Germinal center (tissue), 1 donor: Measurements from ENCODE around the gene COLQ.

ENCODE experiments used
- DNase-seq: peaks from one replicate; pipeline ENCODE4 v3.0.0; 2012; ENCODE audit warnings: mixed read lengths, low spot score

Gene COLQ

GRCh38 chr3:15520185-15520584 is 1.3 kb downstream of the COLQ start:
- no peak for DNase-seq

- DNase-seq = no peak
Measured at GRCh38 chr3:15519096-15519495, 2.4 kb downstream of the COLQ start.

- no peak for DNase-seq
Measured at GRCh38 chr3:15514663-15515340, 6.7 kb downstream of the COLQ start.

- DNase-seq = no peak
Measured at GRCh38 chr3:15513810-15514662, 7.5 kb downstream of the COLQ start.

GRCh38 chr3:15513116-15513515 is 8.4 kb downstream of the COLQ start:
- DNase-seq = no peak

- DNase-seq = no peak
Measured at GRCh38 chr3:15512166-15512565, 9.3 kb downstream of the COLQ start.

- no peak for DNase-seq
Measured at GRCh38 chr3:15511156-15511555, 10.3 kb downstream of the COLQ start.

GRCh38 chr3:15510493-15510892 is 11.0 kb downstream of the COLQ start:
- no peak for DNase-seq

GRCh38 chr3:15506571-15506970 is 14.9 kb downstream of the COLQ start:
- no peak for DNase-seq

- DNase-seq = no peak
Measured at GRCh38 chr3:15505479-15506165, 15.9 kb downstream of the COLQ start.

GRCh38 chr3:15502616-15503015 is 18.9 kb downstream of the COLQ start:
- DNase-seq = no peak

GRCh38 chr3:15501126-15501525 is 20.4 kb downstream of the COLQ start:
- no peak for DNase-seq

- DNase-seq = no peak
Measured at GRCh38 chr3:15500107-15500724, 21.3 kb downstream of the COLQ start.

GRCh38 chr3:15499536-15499935 is 22.0 kb downstream of the COLQ start:
- no peak for DNase-seq

GRCh38 chr3:15498431-15499214 is 22.9 kb downstream of the COLQ start:
- no peak for DNase-seq

GRCh38 chr3:15497964-15498363 is 23.5 kb downstream of the COLQ start:
- no peak for DNase-seq

- no peak for DNase-seq
Measured at GRCh38 chr3:15496341-15496664, 25.2 kb downstream of the COLQ start.

- no peak for DNase-seq
Measured at GRCh38 chr3:15495461-15496340, 25.8 kb downstream of the COLQ start.

GRCh38 chr3:15493436-15493835 is 28.1 kb downstream of the COLQ start:
- DNase-seq = no peak

- no peak for DNase-seq
Measured at GRCh38 chr3:15492847-15493360, 28.6 kb downstream of the COLQ start.

GRCh38 chr3:15491143-15491542 is 30.4 kb downstream of the COLQ start:
- DNase-seq = no peak
